ENCODE measurements around the gene SH2D2A. TPM values are rescaled to one million over a fixed set of nuclear protein-coding genes. Genes with fewer than 3 reads are reported as not detected.

The SH2D2A gene
- total and polyA plus RNA-seq, 2 donors (not counting 1 experiment from before 2014, with no cell fraction given): 0.73 to 2.1 TPM

GRCh38 chr1:156826630-156827029 lies 10.0 kb upstream of the SH2D2A start:
- Mint-ChIP-seq H3K9me3 (ENCODE audit: insufficient read depth) (no peaks in the 10 kb centered on the region), H3K27ac (no peak overlapping the region)
- CTCF ChIA-PET: no interaction called here

GRCh38 chr1:156823210-156823790 lies 6.7 kb upstream of the SH2D2A start:
- WGBS (ENCODE audit: insufficient coverage): 96% methylated on average over 4 of the region's 5 CpGs

More at GRCh38 chr1:156826630-156827029, 10.0 kb upstream of the SH2D2A start:
- no peaks in the 10 kb centered on the region for H3K36me3 ChIP-seq (replicated peaks in 1 of 2; ENCODE audit: control extremely low read depth in 1 of 2, control insufficient read depth in 1 of 2, extremely low read depth in 1 of 2, insufficient read depth in 2 of 2, low read length in 1 of 2)
- no peak overlapping the region for H3K27ac ChIP-seq (ENCODE audit: low read length in 2 of 2)
- H2AFZ ChIP-seq (ENCODE audit: insufficient read depth, low read depth, low read length, poor library complexity, severe bottlenecking): no peak overlapping the region
- H3K4me2 ChIP-seq (replicated peaks; ENCODE audit: low read depth, low read length, poor library complexity, severe bottlenecking): no peak overlapping the region
- no peak overlapping the region for H3K4me3 ChIP-seq (ENCODE audit: control extremely low read depth in 1 of 5, extremely low read depth in 1 of 5, insufficient read depth in 1 of 5, low read depth in 2 of 5, low read length in 4 of 5)
- no peak for TF ChIP-seq CTCF (IDR thresholded peaks at IDR 0.05)
- no peak for TF ChIP-seq EZH2 (IDR thresholded peaks at IDR 0.05; ENCODE audit: borderline replicate concordance, insufficient read depth, low read depth, low read length, poor library complexity, severe bottlenecking)
- H3K27me3 ChIP-seq (replicated peaks in 1 of 4; ENCODE audit: control extremely low read depth in 1 of 4, control insufficient read depth in 3 of 4, insufficient read depth in 4 of 4, low read length in 3 of 4): peaks cover 0 to 12% (median 5%) of the 10 kb centered on the region in 4 experiments
- Mint-ChIP-seq H3K27me3 (peaks cover 36% of the 10 kb centered on the region), H3K4me3 (no peak overlapping the region), H3K4me1 (no peaks in the 10 kb centered on the region)
- intact Hi-C loops (cut with micrococcal nuclease): no loop called here
- WGBS (ENCODE audit: insufficient coverage): no CpG with 5 or more reads among the region's 1 CpG
- H3K4me1 ChIP-seq (ENCODE audit: control insufficient read depth in 2 of 2, insufficient read depth in 2 of 2, low read length in 2 of 2): no peaks in the 10 kb centered on the region
- H3K9ac ChIP-seq (ENCODE audit: low read length): no peak overlapping the region
- H4K20me1 ChIP-seq (ENCODE audit: control insufficient read depth, insufficient read depth, low read length, poor library complexity, severe bottlenecking): no peaks in the 10 kb centered on the region
- H3K79me2 ChIP-seq (ENCODE audit: control insufficient read depth, insufficient read depth, low read length): no peaks in the 10 kb centered on the region
- no peak for ATAC-seq (ENCODE audit: low read depth)
- POLR2A ChIA-PET: no interaction called here
- no peak for DNase-seq
- no peaks in the 10 kb centered on the region for H3K9me3 ChIP-seq (ENCODE audit: control extremely low read depth in 1 of 3, control insufficient read depth in 2 of 3, insufficient read depth in 1 of 3, low read length in 2 of 3)

More at GRCh38 chr1:156823210-156823790, 6.7 kb upstream of the SH2D2A start:
- no peaks in the 10 kb centered on the region for H3K36me3 ChIP-seq (replicated peaks in 1 of 2; ENCODE audit: control extremely low read depth in 1 of 2, control insufficient read depth in 1 of 2, extremely low read depth in 1 of 2, insufficient read depth in 2 of 2, low read length in 1 of 2)
- ChIA-PET CTCF (no interaction called here), POLR2A (no interaction called here)
- Mint-ChIP-seq H3K4me3 (no peak overlapping the region), H3K27me3 (peaks cover 38% of the 10 kb centered on the region), H3K27ac (no peak overlapping the region), H3K9me3 (ENCODE audit: insufficient read depth) (no peaks in the 10 kb centered on the region), H3K4me1 (no peaks in the 10 kb centered on the region)
- intact Hi-C loops (cut with micrococcal nuclease): no loop called here
- no peak for TF ChIP-seq CTCF (IDR thresholded peaks at IDR 0.05)
- no peak for TF ChIP-seq EZH2 (IDR thresholded peaks at IDR 0.05; ENCODE audit: borderline replicate concordance, insufficient read depth, low read depth, low read length, poor library complexity, severe bottlenecking)
- no peaks in the 10 kb centered on the region for H3K79me2 ChIP-seq (ENCODE audit: control insufficient read depth, insufficient read depth, low read length)
- no peak overlapping the region for H3K4me2 ChIP-seq (replicated peaks; ENCODE audit: low read depth, low read length, poor library complexity, severe bottlenecking)
- H3K9me3 ChIP-seq (ENCODE audit: control extremely low read depth in 1 of 3, control insufficient read depth in 2 of 3, insufficient read depth in 1 of 3, low read length in 2 of 3): no peaks in the 10 kb centered on the region
- H3K27me3 ChIP-seq (replicated peaks in 1 of 4; ENCODE audit: control extremely low read depth in 1 of 4, control insufficient read depth in 3 of 4, insufficient read depth in 4 of 4, low read length in 3 of 4): peaks cover 0 to 14% (median 4%) of the 10 kb centered on the region in 4 experiments
- ATAC-seq (ENCODE audit: low read depth) (no peak), DNase-seq (no peak)
- no peak overlapping the region for H3K27ac ChIP-seq (ENCODE audit: low read length in 2 of 2)
- H3K9ac ChIP-seq (ENCODE audit: low read length): no peak overlapping the region
- no peak overlapping the region for H3K4me3 ChIP-seq (ENCODE audit: control extremely low read depth in 1 of 5, extremely low read depth in 1 of 5, insufficient read depth in 1 of 5, low read depth in 2 of 5, low read length in 4 of 5)
- H3K4me1 ChIP-seq (ENCODE audit: control insufficient read depth in 2 of 2, insufficient read depth in 2 of 2, low read length in 2 of 2): no peaks in the 10 kb centered on the region
- no peaks in the 10 kb centered on the region for H4K20me1 ChIP-seq (ENCODE audit: control insufficient read depth, insufficient read depth, low read length, poor library complexity, severe bottlenecking)
- no peak overlapping the region for H2AFZ ChIP-seq (ENCODE audit: insufficient read depth, low read depth, low read length, poor library complexity, severe bottlenecking)

Measured in B cell (primary cell).